HEK293T (cell line): ENCODE data around the gene SH3PXD2A.

Experiments used
- BHLHE40 ChIP-seq: fragments of 450-650 bp; IDR thresholded peaks from 2 replicates; pipeline ENCODE4 v1.6.1; 2016; ENCODE audit warnings: mild to moderate bottlenecking, moderate library complexity, borderline replicate concordance
- ELF4 ChIP-seq: fragments of 450-650 bp; IDR thresholded peaks from 2 replicates; pipeline ENCODE4 v1.6.1; 2017; ENCODE audit warnings: antibody characterized with exemption
- FOXA1 ChIP-seq: fragments of 450-650 bp; IDR thresholded peaks from 2 replicates; pipeline ENCODE4 v1.6.1; 2016; ENCODE audit warnings: mild to moderate bottlenecking
- FOXK2 ChIP-seq: fragments of 450-650 bp; IDR thresholded peaks from 2 replicates; pipeline ENCODE4 v1.6.1; 2016; ENCODE audit warnings: mild to moderate bottlenecking
- FOXM1 ChIP-seq: fragments of 450-650 bp; IDR thresholded peaks from 2 replicates; pipeline ENCODE4 v1.6.1; 2017; ENCODE audit warnings: mild to moderate bottlenecking, borderline replicate concordance
- HDGF ChIP-seq: fragments of 450-650 bp; IDR thresholded peaks from 2 replicates; pipeline ENCODE4 v1.6.1; 2017; ENCODE audit warnings: antibody characterized with exemption, borderline replicate concordance
- SUZ12 ChIP-seq: fragments of 450-650 bp; IDR thresholded peaks from 2 replicates; pipeline ENCODE4 v1.6.1; 2016; ENCODE audit warnings: mild to moderate bottlenecking
- TARDBP ChIP-seq: fragments of 450-650 bp; IDR thresholded peaks from 2 replicates; pipeline ENCODE4 v1.6.1; 2016

- TF ChIP-seq BHLHE40 (no peak), SUZ12 (no peak), TARDBP (no peak), FOXK2 (no peak), ELF4 (no peak), FOXA1 (no peak), FOXM1 (no peak), HDGF (no peak)
Measured at GRCh38 chr10:103573205-103573487, 282.2 kb downstream of the SH3PXD2A start.
